HepG2 (cell line): ENCODE results near the gene VCY. TPM values are rescaled to one million over a fixed set of nuclear protein-coding genes. Genes with fewer than 3 reads are reported as not detected.
"Not testable (repeated sequence)": the region's sequence is repeated elsewhere in the genome, so short reads cannot be mapped to it uniquely, and the experiment has no call there.

Experiments used
- ATAC-seq: fragments of 200-7000 bp; cut with Tn5 transposase; 3 replicates; pipeline ENCODE4 v1.9.1; 2020; ENCODE audit warnings: mild to moderate bottlenecking, moderate library complexity
- Bru-seq: library from RNA; stranded (reverse); fragments of 400-500 nt; gene quantifications from one replicate; lab custom pipeline; 2021; lab: Mats Ljungman, UMichigan
- BruChase-seq, 2 experiments: library from RNA; stranded (reverse); fragments of 400-500 nt; gene quantifications; one replicate each; lab custom pipeline; 2021; lab: Mats Ljungman, UMichigan
- BruUV-seq: library from RNA; stranded (reverse); fragments of 400-500 nt; replicated peaks from 2 replicates; lab custom pipeline; 2021; lab: Mats Ljungman, UMichigan
- CTCF ChIA-PET: fragments of 300-600 bp; formaldehyde crosslinking; extraction: SDS; loops from one replicate; lab custom pipeline; 2021; ENCODE audit warnings: low total read pairs, inconsistent platforms, low intra/inter-chr PET ratio; lab: Yijun Ruan, JAX
- POLR2A ChIA-PET: fragments of 350-600 bp; sonication (Branson Sonifier 250); formaldehyde crosslinking; loops from one replicate; lab custom pipeline; 2020; ENCODE audit warnings: antibody characterized with exemption, inconsistent platforms; lab: Yijun Ruan, JAX
- DNase-seq: peaks from one replicate; pipeline ENCODE4 v3.0.0-alpha.2; 2015; ENCODE audit warnings: low spot score
- FAIRE-seq: peaks from 3 replicates; lab custom pipeline; 2011; peaks lifted over from hg19 to GRCh38; lab: Jason Lieb, UNC
- H2AFZ ChIP-seq: one replicate; pipeline ENCODE4 v1.6.1; 2011; ENCODE audit warnings: low read length, inconsistent platforms
- H3K27ac ChIP-seq: fragments of 300-600 bp; 3 replicates; pipeline ENCODE4 v1.8.0; 2011; ENCODE audit warnings: mixed run types, mild to moderate bottlenecking, mixed read lengths, low read length, inconsistent platforms; ENCODE audit not compliant: insufficient read depth; ENCODE audit errors: extremely low read length
- H3K27me3 ChIP-seq, 2 experiments: fragments of 200-600 bp in 1 of 2; 2 replicates in 1 of 2; 3 replicates in 1 of 2; pipeline versions ENCODE4 v1.6.0 to v1.8.0; 2011; ENCODE audit warnings: low read length in 2 of 2, mild to moderate bottlenecking in 2 of 2, moderate library complexity in 2 of 2, inconsistent platforms in 1 of 2; ENCODE audit not compliant: insufficient read depth in 2 of 2, control insufficient read depth in 1 of 2
- H3K36me3 ChIP-seq, 2 experiments: fragments of 200-600 bp in 1 of 2; replicated peaks in 1 of 2; 2 replicates in 1 of 2; 3 replicates in 1 of 2; pipeline versions ENCODE4 v1.5.1 to v1.8.0; 2011; ENCODE audit warnings: low read length in 2 of 2, inconsistent platforms in 1 of 2; ENCODE audit not compliant: insufficient read depth in 2 of 2, control insufficient read depth in 1 of 2
- H3K4me1 ChIP-seq: 2 replicates; pipeline ENCODE4 v1.5.1; 2012; ENCODE audit warnings: low read length, inconsistent platforms; ENCODE audit not compliant: insufficient read depth
- H3K4me2 ChIP-seq: 2 replicates; pipeline ENCODE4 v1.6.0; 2011; ENCODE audit warnings: low read depth, low read length, inconsistent platforms
- H3K4me3 ChIP-seq, 3 experiments: fragments of 200-600 bp in 1 of 3; sonication (generic), shearing (Covaris generic) in 1 of 3; replicated peaks in 1 of 3; 2 replicates each; pipeline ENCODE4 v1.5.1; 2011 to 2016; ENCODE audit warnings: low read length in 3 of 3, inconsistent platforms in 2 of 3, low read depth in 2 of 3, mild to moderate bottlenecking in 2 of 3, control low read depth in 1 of 3, mixed read lengths in 1 of 3; ENCODE audit not compliant: insufficient read depth in 1 of 3
- H3K79me2 ChIP-seq: one replicate; pipeline ENCODE4 v1.6.1; 2011; ENCODE audit warnings: low read length, inconsistent platforms; ENCODE audit not compliant: insufficient read depth
- H3K9ac ChIP-seq: 2 replicates; pipeline ENCODE4 v1.6.0; 2011; ENCODE audit warnings: mild to moderate bottlenecking, low read depth, low read length, inconsistent platforms; ENCODE audit not compliant: insufficient read depth
- H3K9me3 ChIP-seq: 2 replicates; pipeline ENCODE4 v1.5.1; 2012; ENCODE audit warnings: mild to moderate bottlenecking, low read length
- H4K20me1 ChIP-seq: 2 replicates; pipeline ENCODE4 v1.6.0; 2011; ENCODE audit warnings: inconsistent platforms, mild to moderate bottlenecking, low read length, moderate library complexity; ENCODE audit not compliant: insufficient read depth
- WGBS: methylation state at CpG from one replicate; pipeline ENCODE4 v1.1.6; 2017; ENCODE audit warnings: low lambda C conversion rate; 5-methylcytosine and 5-hydroxymethylcytosine counted together
- in situ Hi-C: cut with HindIII; loops from 2 replicates; pipeline ENCODE4 v1.10.0; 2017; ENCODE audit warnings: low pct_unique_long_range_greater_than_20kb; ENCODE audit not compliant: extremely low pct_ligation_motif_present
- intact Hi-C: fragments of 100-400 bp; cut with micrococcal nuclease; formaldehyde crosslinking; loops from one replicate; pipeline ENCODE4 v1.10.0; 2022; ENCODE audit not compliant: unreplicated experiment
- long read RNA-seq, 2 experiments: library from RNA in 1 of 2; library from polyadenylated mRNA in 1 of 2; stranded (forward) in 1 of 2; unstranded in 1 of 2; transcript quantifications; one replicate each; pipeline ENCODE4 v2.0.0, GENCODE V29; 2019 to 2022
- polyA minus RNA-seq, 3 experiments: library from RNA; depleted of rRNA, polyadenylated mRNA; stranded (reverse); fragments of >200 nt; gene quantifications; 2 replicates each; pipeline ENCODE4 v1.2.3, GENCODE V29; 2011; ENCODE audit warnings: low replicate concordance in 1 of 3
- polyA plus RNA-seq, 8 experiments: library from polyadenylated mRNA; depleted of rRNA in 3 of 8; stranded (reverse) in 7 of 8; unstranded in 1 of 8; fragments of >200 nt; fragmentation: Illumina TruSeq in 4 of 8; extraction: Trizol in 4 of 8; gene quantifications; 2 replicates each; pipeline versions ENCODE4 v1.2.1 to v1.2.3, GENCODE V29; 2011 to 2016; ENCODE audit warnings: low read depth in 4 of 8, missing spikeins in 1 of 8, mixed read lengths in 1 of 8; ENCODE audit not compliant: insufficient read depth in 1 of 8
- total RNA-seq, 5 experiments: library from RNA; depleted of rRNA; stranded (reverse); fragments of >200 nt; fragmentation: Illumina TruSeq; extraction: Trizol; gene quantifications; 2 replicates each; pipeline ENCODE4 v1.2.3, GENCODE V29; 2016; ENCODE audit warnings: low read depth in 1 of 5

Gene VCY
- total RNA-seq (2016; rRNA removed; fragmentation: Illumina TruSeq; extraction: Trizol) (not detected in 2 replicates), polyA plus RNA-seq (2011; rRNA removed) (not detected in 2 replicates), polyA minus RNA-seq (2011; rRNA and poly(A)+ RNA removed; ENCODE audit: low replicate concordance) (not detected in 2 replicates), Bru-seq, nascent RNA (not detected), BruChase-seq, experiment 1, labeled RNA remaining after a 6-hour chase (not detected), BruChase-seq, experiment 2, labeled RNA remaining after a 2-hour chase (not detected)
- total RNA-seq (2016; cell fraction: cytosol; rRNA removed; fragmentation: Illumina TruSeq; extraction: Trizol; ENCODE audit: low read depth): not detected in 2 replicates
- not detected in 2 replicates for total RNA-seq (2016; cell fraction: insoluble cytoplasmic fraction; rRNA removed; fragmentation: Illumina TruSeq; extraction: Trizol)
- total RNA-seq (2016; cell fraction: membrane; rRNA removed; fragmentation: Illumina TruSeq; extraction: Trizol): not detected in 2 replicates
- not detected in 2 replicates for total RNA-seq (2016; cell fraction: nucleus; rRNA removed; fragmentation: Illumina TruSeq; extraction: Trizol)
- polyA plus RNA-seq (2011; cell fraction: cytosol; rRNA removed): not detected in 2 replicates
- polyA plus RNA-seq (2011; cell fraction: nucleus; rRNA removed): not detected in 2 replicates
- not detected in 2 replicates for polyA plus RNA-seq (2012)
- polyA plus RNA-seq (2016; cell fraction: cytosol; fragmentation: Illumina TruSeq; extraction: Trizol; ENCODE audit: low read depth): not detected in 2 replicates
- polyA plus RNA-seq (2016; cell fraction: insoluble cytoplasmic fraction; fragmentation: Illumina TruSeq; extraction: Trizol; ENCODE audit: low read depth): not detected in 2 replicates
- not detected in 2 replicates for polyA plus RNA-seq (2016; cell fraction: membrane; fragmentation: Illumina TruSeq; extraction: Trizol; ENCODE audit: low read depth)
- polyA plus RNA-seq (2016; cell fraction: nucleus; fragmentation: Illumina TruSeq; extraction: Trizol; ENCODE audit: insufficient read depth, low read depth): not detected in 2 replicates
- not detected in 2 replicates for polyA minus RNA-seq (2011; cell fraction: cytosol; rRNA and poly(A)+ RNA removed)
- not detected in 2 replicates for polyA minus RNA-seq (2011; cell fraction: nucleus; rRNA and poly(A)+ RNA removed)
- long read RNA-seq, experiment 1: 0 reads
- long read RNA-seq, experiment 2: 0 reads

DNA sequence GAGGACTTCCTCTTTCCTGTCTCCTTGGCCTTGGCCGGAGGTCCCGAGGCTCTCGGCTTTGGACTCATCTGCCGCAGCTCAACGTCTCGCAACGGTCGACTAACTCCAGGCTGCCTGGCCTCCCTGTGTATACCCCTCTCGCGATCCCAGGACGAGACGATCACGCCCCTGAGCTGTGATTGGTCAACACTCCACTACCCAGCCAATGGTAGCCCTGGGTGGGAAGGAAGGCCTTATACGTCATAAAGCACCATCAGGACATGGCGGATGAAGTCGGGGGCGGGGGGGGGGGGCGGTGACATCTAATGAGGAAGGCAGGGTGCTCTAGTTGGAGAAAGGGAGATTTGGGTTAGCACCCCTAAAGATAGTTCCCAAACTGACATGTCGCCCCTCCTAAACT lies at the start of gene VCY:
Gene VCY, minus strand, starts transcription at position 101 of the 400 bp plus-strand sequence. Its CDS starts 33 bp downstream, at position 68.
- DNase-seq, H3K36me3 ChIP-seq, BruUV-seq, H3K4me1 ChIP-seq, ATAC-seq, CTCF ChIA-PET, FAIRE-seq, H4K20me1 ChIP-seq, POLR2A ChIA-PET, H3K27me3 ChIP-seq, intact Hi-C loops, H3K9me3 ChIP-seq, H3K9ac ChIP-seq, H2AFZ ChIP-seq, H3K4me2 ChIP-seq, H3K79me2 ChIP-seq, in situ Hi-C loops, H3K27ac ChIP-seq, H3K4me3 ChIP-seq: not testable (repeated sequence)
- no CpG with 5 or more reads among the region's 19 CpGs for WGBS

DNA sequence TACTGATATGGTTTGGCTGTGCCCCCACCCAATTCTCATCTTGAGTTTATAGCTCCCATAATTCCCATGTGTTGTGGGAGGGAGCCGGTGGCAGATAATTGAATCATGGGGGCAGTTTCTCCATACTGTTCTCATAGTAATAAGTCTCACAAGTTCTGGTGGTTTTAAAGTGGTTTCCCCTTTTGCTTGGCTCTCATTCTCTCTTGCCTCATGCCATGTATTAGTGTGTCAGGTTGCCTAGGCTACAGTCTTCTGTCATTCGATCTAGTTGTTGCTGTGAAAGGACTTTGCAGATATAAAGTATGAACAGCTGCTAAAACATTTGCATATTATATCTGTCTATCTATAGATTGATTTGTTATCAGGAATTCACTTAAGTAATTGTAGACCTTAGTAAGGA lies 44.1 kb upstream of the VCY start:
- FAIRE-seq, H3K79me2 ChIP-seq, H3K9ac ChIP-seq, DNase-seq, H3K4me3 ChIP-seq, H3K27me3 ChIP-seq, BruUV-seq, in situ Hi-C loops, POLR2A ChIA-PET, intact Hi-C loops, H3K4me1 ChIP-seq, H3K4me2 ChIP-seq, CTCF ChIA-PET, H4K20me1 ChIP-seq, H3K27ac ChIP-seq, H2AFZ ChIP-seq, H3K9me3 ChIP-seq, ATAC-seq, H3K36me3 ChIP-seq: not testable (repeated sequence)
- no CpG with 5 or more reads among the region's 2 CpGs for WGBS

DNA sequence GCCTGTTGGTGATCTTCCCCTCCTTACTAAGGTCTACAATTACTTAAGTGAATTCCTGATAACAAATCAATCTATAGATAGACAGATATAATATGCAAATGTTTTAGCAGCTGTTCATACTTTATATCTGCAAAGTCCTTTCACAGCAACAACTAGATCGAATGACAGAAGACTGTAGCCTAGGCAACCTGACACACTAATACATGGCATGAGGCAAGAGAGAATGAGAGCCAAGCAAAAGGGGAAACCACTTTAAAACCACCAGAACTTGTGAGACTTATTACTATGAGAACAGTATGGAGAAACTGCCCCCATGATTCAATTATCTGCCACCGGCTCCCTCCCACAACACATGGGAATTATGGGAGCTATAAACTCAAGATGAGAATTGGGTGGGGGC lies 25.6 kb upstream of the VCY start:
- H2AFZ ChIP-seq, H3K4me2 ChIP-seq, H3K4me1 ChIP-seq, H3K9ac ChIP-seq, H3K4me3 ChIP-seq, POLR2A ChIA-PET, FAIRE-seq, CTCF ChIA-PET, H4K20me1 ChIP-seq, H3K36me3 ChIP-seq, H3K79me2 ChIP-seq, BruUV-seq, intact Hi-C loops, H3K27me3 ChIP-seq, DNase-seq, in situ Hi-C loops, H3K9me3 ChIP-seq, H3K27ac ChIP-seq, ATAC-seq: not testable (repeated sequence)
- no CpG with 5 or more reads among the region's 2 CpGs for WGBS

GRCh38 chrY:13942406-13942805 lies 43.9 kb downstream of the VCY start:
- intact Hi-C loops, ATAC-seq, CTCF ChIA-PET, H4K20me1 ChIP-seq, DNase-seq, POLR2A ChIA-PET, H3K79me2 ChIP-seq, H2AFZ ChIP-seq, H3K4me1 ChIP-seq, H3K9ac ChIP-seq, H3K9me3 ChIP-seq, H3K36me3 ChIP-seq, FAIRE-seq, H3K4me3 ChIP-seq, in situ Hi-C loops, H3K27me3 ChIP-seq, BruUV-seq, H3K27ac ChIP-seq, H3K4me2 ChIP-seq: not testable (repeated sequence)
- 0% methylated on average over 1 of the region's 2 CpGs for WGBS
